ENCODE measurements around the gene TEX38. TPM values are rescaled to one million over a fixed set of nuclear protein-coding genes. Genes with fewer than 3 reads are reported as not detected.

Gene TEX38
- total RNA-seq, 3 donors from 2014 or later (not counting 1 experiment from before 2014, with no cell fraction given): 0.26 to 0.75 TPM; not detected in 1

DNA sequence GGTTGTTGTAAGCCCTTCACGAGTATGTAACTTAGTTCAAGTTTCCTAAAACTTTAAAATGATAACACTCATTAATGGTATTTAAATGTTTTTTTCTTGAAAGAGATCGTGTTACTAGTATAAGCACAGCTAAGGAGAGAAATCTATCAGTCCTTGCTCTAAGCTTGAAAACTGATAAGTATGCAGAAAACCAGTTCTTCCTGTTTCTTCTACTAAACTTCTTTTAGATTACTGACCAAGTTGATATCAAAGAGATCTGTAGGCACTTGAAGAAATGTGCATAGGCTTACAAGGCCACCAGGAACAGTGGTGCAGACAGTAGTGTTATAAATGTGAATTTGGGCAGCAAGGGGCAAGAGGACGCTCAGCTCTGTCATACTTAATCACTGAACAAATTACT is 43.3 kb downstream of the TEX38 start:
- 100% methylated on average over 2 of the region's 3 CpGs for WGBS (ENCODE audit: insufficient coverage)
- no peaks in the 10 kb centered on the region for H3K9me3 ChIP-seq (ENCODE audit: control insufficient read depth, insufficient read depth, low read length)
- ATAC-seq (no peak), DNase-seq (no peak)
- H3K27ac ChIP-seq (ENCODE audit: low read length): no peak overlapping the region
- H3K4me1 ChIP-seq (ENCODE audit: control insufficient read depth, insufficient read depth, low read length): peaks cover 25% of the 10 kb centered on the region
- Mint-ChIP-seq H3K4me1 (peaks cover 42 to 55% of the 10 kb centered on the region in 2 donors), H3K4me3 (no peak overlapping the region), H3K27me3 (ENCODE audit: low read depth in 2 of 2) (no peaks in the 10 kb centered on the region), H3K27ac (peak overlapping the region in 1 of 2 donors; percentile 58), H3K36me3 (no peaks in the 10 kb centered on the region), H3K9me3 (no peaks in the 10 kb centered on the region)
- peaks cover 53% of the 10 kb centered on the region for H3K36me3 ChIP-seq (ENCODE audit: control insufficient read depth, insufficient read depth, low read length)
- no peak overlapping the region for H3K4me3 ChIP-seq (ENCODE audit: low read length)
- TF ChIP-seq CTCF (IDR thresholded peaks at IDR 0.05): no peak
- intact Hi-C loops (cut with micrococcal nuclease): loop anchor here (5.0 kb wide), 1 partner anchor 98 kb away; the partner anchor contains the start of gene MOB3C
- H3K27me3 ChIP-seq (ENCODE audit: control insufficient read depth, insufficient read depth, low read length): no peaks in the 10 kb centered on the region

- Mint-ChIP-seq H3K4me1 (peaks cover 32 to 45% of the 10 kb centered on the region in 2 donors), H3K27ac (peak overlapping the region; percentile 84 to 95), H3K4me3 (peak overlapping the region; percentile 94), H3K27me3 (ENCODE audit: low read depth in 2 of 2) (no peaks in the 10 kb centered on the region), H3K9me3 (no peaks in the 10 kb centered on the region), H3K36me3 (no peaks in the 10 kb centered on the region)
- no peak for DNase-seq
- H3K36me3 ChIP-seq (ENCODE audit: control insufficient read depth, insufficient read depth, low read length): peaks cover 31% of the 10 kb centered on the region
- TF ChIP-seq CTCF (IDR thresholded peaks at IDR 0.05): no peak
- WGBS (ENCODE audit: insufficient coverage): 84% methylated on average over 9 of the region's 9 CpGs
- ATAC-seq: no peak
- intact Hi-C loops (cut with micrococcal nuclease): loop anchor here (2.0 to 5.0 kb wide), 2 partner anchors 100 to 113 kb away; partner anchors contain the start of genes MKNK1 and MOB3C
- peak overlapping the region; percentile 69 for H3K27ac ChIP-seq (ENCODE audit: low read length)
- H3K4me1 ChIP-seq (ENCODE audit: control insufficient read depth, insufficient read depth, low read length): peaks cover 25% of the 10 kb centered on the region
- no peaks in the 10 kb centered on the region for H3K27me3 ChIP-seq (ENCODE audit: control insufficient read depth, insufficient read depth, low read length)
- no peak overlapping the region for H3K4me3 ChIP-seq (ENCODE audit: low read length)
- no peaks in the 10 kb centered on the region for H3K9me3 ChIP-seq (ENCODE audit: control insufficient read depth, insufficient read depth, low read length)
These were observed 46.0 kb downstream of the TEX38 start for GRCh38 chr1:46717654-46718053.

DNA sequence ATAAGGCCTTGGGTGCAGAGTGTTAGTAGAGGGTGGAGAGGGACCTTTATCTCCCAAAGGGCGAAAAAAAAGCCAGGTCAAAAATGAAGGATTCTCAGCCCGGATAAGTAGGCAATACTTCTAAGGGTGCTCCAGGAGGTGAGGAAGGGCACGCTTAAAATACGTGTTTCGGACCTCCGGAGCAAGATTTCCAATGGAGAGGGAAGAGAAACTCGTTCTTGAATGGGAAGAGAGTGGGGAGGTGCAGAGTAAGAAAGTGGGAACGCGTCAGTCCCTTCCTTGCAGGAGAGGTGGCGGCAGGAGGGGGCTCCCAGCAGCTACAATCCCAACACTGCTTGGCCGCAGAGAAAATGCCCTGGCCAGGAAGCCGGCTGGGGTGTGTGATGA is 46.7 kb downstream of the TEX38 start:
- peaks cover 25% of the 10 kb centered on the region for H3K36me3 ChIP-seq (ENCODE audit: control insufficient read depth, insufficient read depth, low read length)
- H3K9me3 ChIP-seq (ENCODE audit: control insufficient read depth, insufficient read depth, low read length): no peaks in the 10 kb centered on the region
- peak overlapping the region; percentile 69 for H3K27ac ChIP-seq (ENCODE audit: low read length)
- intact Hi-C loops (cut with micrococcal nuclease): loop anchor here (2.0 to 5.0 kb wide), 2 partner anchors 101 to 114 kb away; partner anchors contain the start of genes MKNK1 and MOB3C
- peaks cover 32 to 45% of the 10 kb centered on the region in 2 donors for H3K4me1 Mint-ChIP-seq
- peak overlapping the region; percentile 84 to 95 for H3K27ac Mint-ChIP-seq
- TF ChIP-seq CTCF (IDR thresholded peaks at IDR 0.05): no peak
- H3K36me3 Mint-ChIP-seq: no peaks in the 10 kb centered on the region
- no peaks in the 10 kb centered on the region for H3K9me3 Mint-ChIP-seq
- WGBS (ENCODE audit: insufficient coverage): 6% methylated on average over 12 of the region's 12 CpGs
- peaks cover 25% of the 10 kb centered on the region for H3K4me1 ChIP-seq (ENCODE audit: control insufficient read depth, insufficient read depth, low read length)
- H3K27me3 ChIP-seq (ENCODE audit: control insufficient read depth, insufficient read depth, low read length): no peaks in the 10 kb centered on the region
- DNase-seq: no peak
- no peaks in the 10 kb centered on the region for H3K27me3 Mint-ChIP-seq (ENCODE audit: low read depth in 2 of 2)
- ATAC-seq: no peak
- peak overlapping the region; percentile 90 for H3K4me3 ChIP-seq (ENCODE audit: low read length)
- peak overlapping the region; percentile 94 for H3K4me3 Mint-ChIP-seq

All from natural killer cell (primary cell).